ENCODE results near the gene KCTD13.
A peak's percentile ranks its signal among the peaks of the same experiment; 100 is the strongest.

DNA sequence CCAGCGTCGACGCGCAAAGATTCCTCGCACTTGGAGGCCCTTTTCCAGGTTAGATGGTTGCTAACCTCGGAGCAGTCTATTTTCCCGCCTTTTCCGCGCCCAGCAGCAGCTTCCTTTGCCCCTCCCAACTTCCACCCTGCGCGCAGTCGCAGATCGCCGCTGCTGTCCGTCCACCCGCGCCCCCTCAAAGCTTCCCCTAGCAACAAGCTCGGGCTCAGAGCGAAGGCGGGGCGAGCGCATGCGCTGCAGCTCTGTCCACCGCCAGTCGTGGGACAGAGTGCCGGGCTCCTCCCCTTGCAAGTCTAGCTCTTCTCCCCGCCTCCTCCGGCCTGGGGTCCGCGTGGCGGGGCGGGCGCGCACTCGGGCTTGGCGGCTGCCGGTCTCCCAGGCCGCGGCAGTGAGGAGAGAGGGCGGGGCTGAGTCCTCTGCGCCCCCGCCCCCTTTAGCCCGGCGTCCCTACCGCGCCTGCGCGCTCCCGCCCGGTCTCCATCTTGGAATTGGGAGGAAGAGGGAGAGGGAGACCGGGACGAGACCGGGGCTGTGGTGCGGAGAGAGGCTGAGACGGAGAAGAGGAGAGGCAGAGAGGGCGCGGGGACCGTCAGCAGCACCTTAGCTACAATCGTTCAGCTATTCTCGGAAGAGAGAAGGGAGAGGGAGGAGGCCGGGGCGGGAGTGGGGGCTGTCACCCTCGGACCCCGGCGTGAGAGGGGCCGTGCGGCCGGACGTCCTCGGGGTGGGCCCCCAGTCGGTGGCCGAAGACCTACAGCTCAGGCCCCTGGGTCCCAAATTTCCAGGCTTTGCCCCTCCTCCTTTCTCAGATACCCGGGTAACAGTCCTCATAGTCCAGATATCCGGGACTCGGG, 47.6 kb upstream of the KCTD13 start, which contains the start of gene TAOK2:
- peak; percentile 81 for TF ChIP-seq POLR2A (IDR thresholded peaks at IDR 0.05; ENCODE audit: low read length)
- no peak for TF ChIP-seq GATA1 (IDR thresholded peaks at IDR 0.05; ENCODE audit: low read depth, low read length)
